Skeletal muscle satellite cell (primary cell): Measurements from ENCODE around the gene LKAAEAR1.

ENCODE experiments used
- H3K27me3 ChIP-seq: 2 replicates; pipeline ENCODE4 v1.7.0; 2013; ENCODE audit warnings: low read length; ENCODE audit not compliant: control insufficient read depth, insufficient read depth
- H3K36me3 ChIP-seq: 2 replicates; pipeline ENCODE4 v1.7.0; 2013; ENCODE audit warnings: mild to moderate bottlenecking, control low read depth, low read length; ENCODE audit not compliant: insufficient read depth
- H3K4me1 ChIP-seq: 2 replicates; pipeline ENCODE4 v1.7.0; 2013; ENCODE audit warnings: low read length; ENCODE audit not compliant: control insufficient read depth, insufficient read depth
- H3K4me2 ChIP-seq: 2 replicates; pipeline ENCODE4 v1.7.0; 2013; ENCODE audit warnings: mild to moderate bottlenecking, low read length
- H3K4me3 ChIP-seq: 2 replicates; pipeline ENCODE4 v1.7.0; 2013; ENCODE audit warnings: low read length
- H3K9ac ChIP-seq: 2 replicates; pipeline ENCODE4 v1.7.0; 2013; ENCODE audit warnings: mild to moderate bottlenecking, low read depth, low read length, moderate library complexity
- H3K9me3 ChIP-seq: replicated peaks from 2 replicates; pipeline ENCODE4 v1.7.0; 2013; ENCODE audit warnings: mild to moderate bottlenecking, control low read depth, low read length

Gene LKAAEAR1

DNA sequence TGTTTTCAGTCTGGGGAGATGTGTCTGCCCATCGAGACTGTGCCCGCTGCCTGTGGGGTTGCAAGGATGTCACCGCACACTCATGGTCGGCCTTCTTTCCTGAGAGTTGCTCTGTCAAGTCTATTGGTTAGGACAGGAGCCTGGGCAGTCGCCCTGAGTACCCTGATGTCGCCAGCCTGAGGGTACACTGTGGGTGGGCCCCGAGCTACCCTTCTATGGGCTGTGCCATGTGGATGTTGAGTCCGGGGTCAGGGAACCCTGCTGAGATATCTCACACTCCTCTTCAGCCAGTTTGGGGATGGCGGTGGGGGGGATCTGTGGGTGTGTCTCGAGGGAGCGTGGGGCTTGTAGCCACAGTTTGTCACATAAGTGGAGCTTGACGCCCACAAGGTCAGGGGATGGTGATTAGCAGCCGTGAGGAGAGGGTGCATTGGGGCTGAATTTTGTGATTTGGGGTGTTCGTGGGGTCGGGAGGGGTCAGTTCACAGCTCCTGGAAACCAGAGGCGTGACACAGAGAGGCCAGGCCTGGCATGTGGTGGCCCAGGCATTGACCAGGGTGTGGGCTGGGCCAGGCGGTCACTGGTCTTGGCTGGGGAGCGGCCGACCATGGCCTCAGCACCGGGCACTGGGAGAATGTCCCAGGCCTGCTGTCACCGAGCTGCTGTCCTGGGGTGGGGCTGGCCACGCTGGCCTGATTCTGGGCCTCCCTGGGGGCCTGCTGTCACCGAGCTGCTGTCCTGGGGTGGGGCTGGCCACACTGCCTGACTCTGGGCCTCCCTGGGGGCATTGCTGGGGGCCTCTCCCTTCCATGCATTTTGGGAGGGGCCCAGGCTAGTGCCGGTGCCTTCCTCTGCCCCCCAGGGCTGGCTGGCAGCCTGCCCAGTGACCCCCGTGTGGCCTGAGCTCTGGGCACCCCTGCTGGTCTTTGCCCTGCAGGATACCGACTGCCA lies 24.8 kb upstream of the LKAAEAR1 start:
- no peak overlapping the region for H3K4me3 ChIP-seq
- H3K27me3 ChIP-seq, result peaks cover 49% of the 10 kb centered on the region
- H3K36me3 ChIP-seq, result no peaks in the 10 kb centered on the region
- H3K4me1 ChIP-seq, result no peaks in the 10 kb centered on the region
- H3K4me2 ChIP-seq, result no peak overlapping the region
- no peaks in the 10 kb centered on the region for H3K9me3 ChIP-seq
- H3K9ac ChIP-seq, result no peak overlapping the region

DNA sequence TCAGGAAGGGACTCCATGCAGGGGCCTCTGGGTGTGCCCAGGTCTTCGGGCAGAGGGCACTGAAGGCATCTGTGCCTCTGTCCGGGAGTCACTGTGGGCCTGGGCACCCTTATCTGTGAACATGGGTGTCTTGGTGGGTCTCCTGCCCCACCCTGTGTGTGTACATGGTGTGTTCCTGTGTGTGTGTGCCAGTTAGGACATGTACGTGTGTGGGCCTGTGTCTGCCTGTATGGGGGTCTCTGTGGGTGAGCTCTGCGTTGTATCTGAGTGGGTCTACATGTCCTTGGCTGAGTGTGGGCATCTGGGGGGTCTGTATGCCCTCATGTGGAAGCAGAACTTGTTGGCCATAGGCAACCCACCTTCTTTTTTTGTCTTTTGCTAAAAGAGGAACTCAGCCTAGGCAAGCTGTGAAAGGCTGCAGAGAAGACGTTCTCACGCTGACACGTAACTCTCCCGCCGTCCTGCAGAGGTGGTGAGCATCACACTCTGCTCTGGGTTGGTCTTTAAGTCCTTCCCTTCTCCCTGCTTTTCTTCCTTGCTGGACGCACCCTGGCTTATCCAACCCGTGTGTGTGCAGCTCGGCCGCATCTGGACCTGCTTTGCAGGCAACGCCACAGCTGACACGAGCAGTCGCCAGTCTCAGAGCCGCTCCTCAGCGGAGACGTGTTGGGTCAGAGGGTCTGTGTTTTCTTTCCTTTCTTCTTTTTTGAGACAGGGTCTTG lies 23.7 kb upstream of the LKAAEAR1 start:
- Histone ChIP-seq H3K9me3 (no peaks in the 10 kb centered on the region), H3K4me2 (no peak overlapping the region), H3K36me3 (no peaks in the 10 kb centered on the region), H3K4me3 (no peak overlapping the region), H3K27me3 (peaks cover 49% of the 10 kb centered on the region), H3K4me1 (no peaks in the 10 kb centered on the region), H3K9ac (no peak overlapping the region)

DNA sequence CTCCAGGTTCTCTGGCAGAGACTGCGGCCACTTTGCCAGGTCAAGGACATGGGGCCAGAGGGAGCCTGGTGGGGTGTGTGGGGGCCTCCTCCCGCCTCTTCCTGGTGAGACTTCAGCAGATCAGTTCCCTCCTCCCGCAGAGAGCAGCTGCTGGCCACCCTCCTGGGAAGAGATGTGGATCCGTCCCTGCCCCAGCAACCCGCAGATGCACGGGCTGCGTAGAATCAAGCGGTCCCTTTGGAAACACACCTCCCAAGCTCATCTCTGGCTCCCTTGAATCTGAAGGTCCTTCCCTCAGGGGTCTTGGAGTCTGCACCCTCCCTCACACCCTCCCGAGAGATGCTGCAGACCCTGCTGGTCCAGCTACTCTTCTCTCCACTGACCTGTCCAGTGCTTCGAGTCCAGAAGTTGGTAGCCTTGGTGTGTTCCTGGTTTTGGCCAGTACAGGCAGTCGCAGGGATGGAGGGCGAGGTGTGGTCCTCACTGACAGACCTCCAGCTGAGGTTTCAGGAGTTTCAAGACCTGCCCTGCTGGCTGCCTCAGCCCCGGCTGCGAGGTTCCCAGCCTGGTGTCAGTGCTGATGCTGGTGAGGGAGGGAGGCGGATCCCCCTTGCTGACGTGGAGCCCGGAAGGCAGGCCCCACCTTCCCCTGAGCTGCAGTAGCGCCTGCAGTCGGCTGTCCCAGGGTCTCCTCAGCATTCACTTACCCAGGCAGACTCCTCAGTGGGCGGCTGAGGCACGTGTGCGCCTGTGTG lies 23.0 kb upstream of the LKAAEAR1 start, which contains the start of gene NPBWR2:
Gene NPBWR2 (minus strand): TSS at position 585 of the 755 bp plus-strand sequence. CDS start 734 bp downstream, outside the sequence.
- Histone ChIP-seq H3K36me3 (no peaks in the 10 kb centered on the region), H3K27me3 (peaks cover 47% of the 10 kb centered on the region), H3K4me2 (no peak within 1 kb of the TSS), H3K9ac (no peak within 1 kb of the TSS), H3K4me3 (no peak within 1 kb of the TSS), H3K9me3 (no peaks in the 10 kb centered on the region), H3K4me1 (no peaks in the 10 kb centered on the region)

DNA sequence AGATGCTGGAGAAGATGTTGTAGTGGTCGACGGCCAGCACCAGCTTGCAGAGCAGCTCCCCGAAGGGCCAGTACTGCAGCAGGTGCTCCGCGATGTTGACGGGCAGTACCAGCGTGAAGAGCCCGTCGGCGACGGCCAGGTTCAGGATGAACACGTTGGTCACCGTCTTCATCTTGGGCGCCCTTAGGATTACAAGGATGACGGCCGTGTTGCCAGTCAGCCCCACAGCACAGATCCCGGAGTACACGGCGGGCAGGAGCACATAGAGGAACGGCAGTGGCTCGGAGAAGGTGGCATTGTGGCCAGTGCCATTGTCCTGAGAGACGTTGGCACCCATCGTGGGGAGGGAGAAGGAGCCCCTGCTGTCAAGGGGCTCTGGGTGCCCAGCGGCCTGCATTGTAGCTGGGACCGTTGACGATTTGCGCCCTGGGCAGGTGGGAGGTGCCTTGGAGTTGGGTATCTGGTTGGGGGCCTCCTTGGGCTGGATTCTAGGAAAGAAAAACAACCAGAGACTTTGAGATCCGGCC lies 22.3 kb upstream of the LKAAEAR1 start:
- Histone ChIP-seq H3K36me3 (no peaks in the 10 kb centered on the region), H3K9me3 (no peaks in the 10 kb centered on the region), H3K4me3 (no peak overlapping the region), H3K4me1 (no peaks in the 10 kb centered on the region), H3K4me2 (no peak overlapping the region), H3K9ac (no peak overlapping the region), H3K27me3 (peaks cover 49% of the 10 kb centered on the region)

DNA sequence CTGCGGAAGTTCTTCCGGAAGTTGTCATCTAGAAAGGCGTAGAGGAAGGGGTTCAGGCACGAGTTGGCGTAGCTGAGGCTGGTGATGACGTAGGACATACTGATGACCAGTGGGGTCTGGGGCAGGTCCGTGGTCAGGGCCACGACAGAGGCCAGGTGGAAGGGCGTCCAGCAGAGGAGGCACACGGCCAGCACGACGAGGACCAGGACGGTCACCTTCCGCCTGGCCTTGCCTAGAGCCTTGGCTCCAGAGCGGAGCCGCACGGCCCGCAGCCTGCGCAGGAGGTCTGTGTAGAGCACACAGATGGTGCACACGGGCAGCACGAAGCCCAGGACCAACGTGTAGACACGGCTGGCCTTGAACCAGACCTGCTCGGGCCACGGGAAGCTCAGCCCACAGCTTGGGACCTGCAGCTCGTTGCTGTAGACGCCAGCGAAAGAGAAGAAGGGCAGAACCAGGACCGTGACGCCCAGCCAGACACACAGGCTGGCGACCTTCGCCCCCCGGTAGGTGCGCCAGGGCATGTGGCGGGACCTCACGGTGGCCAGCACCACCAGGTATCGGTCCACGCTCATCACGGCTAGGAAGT lies 21.7 kb upstream of the LKAAEAR1 start:
- no peak overlapping the region for H3K4me2 ChIP-seq
- peaks cover 55% of the 10 kb centered on the region for H3K27me3 ChIP-seq
- H3K4me1 ChIP-seq, result no peaks in the 10 kb centered on the region
- H3K9me3 ChIP-seq, result no peaks in the 10 kb centered on the region
- no peak overlapping the region for H3K4me3 ChIP-seq
- H3K9ac ChIP-seq, result no peak overlapping the region
- no peaks in the 10 kb centered on the region for H3K36me3 ChIP-seq

DNA sequence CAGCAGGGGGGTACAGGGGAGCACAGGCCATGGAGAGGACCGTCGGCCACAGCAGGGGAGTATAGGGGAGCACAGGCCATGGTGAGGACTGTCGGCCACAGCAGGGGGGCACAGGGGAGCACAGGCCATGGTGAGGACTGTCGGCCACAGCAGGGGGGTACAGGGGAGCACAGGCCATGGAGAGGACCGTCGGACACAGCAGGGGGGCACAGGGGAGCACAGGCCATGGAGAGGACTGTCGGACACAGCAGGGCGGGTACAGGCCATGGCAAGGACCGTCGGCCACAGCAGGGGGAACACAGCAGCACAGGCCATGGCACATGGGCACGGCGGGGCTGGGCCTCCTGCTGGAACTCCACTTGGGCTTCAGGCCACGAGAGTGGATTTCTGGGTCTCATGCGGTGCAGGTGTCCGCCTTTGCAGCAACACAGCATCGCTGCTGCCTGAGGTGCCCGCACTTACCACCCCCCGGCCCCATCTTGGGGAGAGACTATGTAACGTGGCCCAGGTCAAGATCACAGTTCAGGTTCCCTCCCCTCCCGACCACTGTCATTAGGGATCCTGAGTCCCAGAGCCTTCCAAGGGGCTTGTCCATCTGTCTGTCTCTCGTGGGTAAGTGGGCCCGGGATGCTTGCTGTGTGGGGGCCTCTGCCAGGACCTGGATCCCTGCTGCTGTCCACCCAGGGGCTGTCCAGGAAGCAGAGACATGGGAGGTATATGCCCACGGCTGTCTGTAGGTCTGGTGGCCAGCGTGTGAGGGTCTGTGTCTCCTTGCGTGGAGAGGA lies 20.7 kb upstream of the LKAAEAR1 start:
- H3K27me3 ChIP-seq, result peaks cover 62% of the 10 kb centered on the region
- no peaks in the 10 kb centered on the region for H3K36me3 ChIP-seq
- no peak overlapping the region for H3K4me3 ChIP-seq
- H3K9ac ChIP-seq, result no peak overlapping the region
- H3K9me3 ChIP-seq, result no peaks in the 10 kb centered on the region
- H3K4me1 ChIP-seq, result no peaks in the 10 kb centered on the region
- H3K4me2 ChIP-seq, result no peak overlapping the region

DNA sequence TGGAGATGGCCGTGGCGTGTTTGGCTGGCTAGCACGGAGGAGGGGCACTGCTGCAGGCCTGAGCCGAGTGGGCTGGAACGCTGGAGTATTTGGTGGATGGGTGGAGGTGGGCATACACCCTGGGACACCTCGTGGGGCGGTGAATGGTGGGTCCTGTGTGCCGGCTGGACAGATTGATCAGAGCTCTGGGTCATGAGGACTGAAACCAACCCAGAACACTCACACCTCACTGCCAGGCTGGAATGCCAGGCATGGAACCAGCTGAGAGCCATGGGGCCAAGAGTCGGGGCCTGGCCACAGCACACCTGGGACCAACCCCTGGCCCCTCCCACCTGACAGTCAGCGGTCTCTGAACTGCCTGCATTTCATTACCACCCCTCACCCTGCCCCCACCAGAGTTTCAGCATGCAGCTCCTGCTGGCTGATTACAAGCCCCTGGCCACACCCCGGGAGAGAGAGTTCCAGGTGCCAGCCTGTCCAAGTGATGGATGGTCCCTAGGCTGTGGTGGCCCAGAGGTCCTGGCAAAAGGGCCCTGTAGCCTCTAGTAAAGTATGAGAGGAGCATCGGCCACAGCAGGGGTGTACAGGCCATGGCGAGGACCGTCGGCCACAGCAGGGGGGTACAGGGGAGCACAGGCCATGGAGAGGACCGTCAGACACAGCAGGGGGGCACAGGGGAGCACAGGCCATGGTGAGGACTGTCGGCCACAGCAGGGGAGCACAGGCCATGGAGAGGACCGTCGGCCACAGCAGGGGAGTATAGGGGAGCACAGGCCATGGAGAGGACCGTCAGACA lies 19.9 kb upstream of the LKAAEAR1 start:
- H3K9ac ChIP-seq, result no peak overlapping the region
- H3K36me3 ChIP-seq, result no peaks in the 10 kb centered on the region
- H3K4me2 ChIP-seq, result no peak overlapping the region
- H3K27me3 ChIP-seq, result peaks cover 64% of the 10 kb centered on the region
- no peak overlapping the region for H3K4me3 ChIP-seq
- H3K9me3 ChIP-seq, result no peaks in the 10 kb centered on the region
- no peaks in the 10 kb centered on the region for H3K4me1 ChIP-seq

DNA sequence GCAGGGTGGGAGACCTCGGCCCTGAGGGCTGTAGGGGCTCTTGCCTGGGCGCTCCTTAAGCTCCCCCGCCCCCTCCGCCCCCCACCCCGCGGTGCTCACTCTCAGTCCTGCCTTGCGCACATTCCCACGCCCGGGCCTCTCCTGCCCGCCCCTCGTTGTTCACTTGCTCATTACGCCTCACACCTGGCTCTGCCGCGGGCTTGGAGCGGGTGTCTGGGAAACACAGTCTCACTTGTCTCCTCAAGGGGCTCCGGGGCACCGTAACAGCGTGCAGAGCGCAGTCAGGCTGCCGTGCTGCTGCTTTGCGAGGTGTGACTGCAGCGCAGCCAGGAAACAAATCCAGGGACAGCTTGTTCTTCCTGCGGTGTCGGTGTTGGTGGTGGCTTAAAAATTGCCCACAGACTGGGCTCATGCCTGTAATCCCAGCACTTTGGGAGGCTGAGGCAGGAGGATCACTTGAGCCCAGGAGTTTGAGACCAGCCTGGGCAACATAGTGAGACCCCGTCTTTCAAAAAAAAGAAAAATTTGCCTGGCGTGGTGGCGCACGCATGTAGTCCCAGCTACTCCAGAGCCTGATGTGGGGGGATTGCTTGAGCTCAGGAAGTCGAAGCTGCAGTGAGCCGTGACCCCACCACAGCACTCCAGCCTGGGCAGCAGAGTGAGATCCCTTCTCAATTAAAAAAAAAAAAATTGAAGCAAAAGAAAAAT lies 18.6 kb upstream of the LKAAEAR1 start:
- H3K4me3 ChIP-seq, result no peak overlapping the region

DNA sequence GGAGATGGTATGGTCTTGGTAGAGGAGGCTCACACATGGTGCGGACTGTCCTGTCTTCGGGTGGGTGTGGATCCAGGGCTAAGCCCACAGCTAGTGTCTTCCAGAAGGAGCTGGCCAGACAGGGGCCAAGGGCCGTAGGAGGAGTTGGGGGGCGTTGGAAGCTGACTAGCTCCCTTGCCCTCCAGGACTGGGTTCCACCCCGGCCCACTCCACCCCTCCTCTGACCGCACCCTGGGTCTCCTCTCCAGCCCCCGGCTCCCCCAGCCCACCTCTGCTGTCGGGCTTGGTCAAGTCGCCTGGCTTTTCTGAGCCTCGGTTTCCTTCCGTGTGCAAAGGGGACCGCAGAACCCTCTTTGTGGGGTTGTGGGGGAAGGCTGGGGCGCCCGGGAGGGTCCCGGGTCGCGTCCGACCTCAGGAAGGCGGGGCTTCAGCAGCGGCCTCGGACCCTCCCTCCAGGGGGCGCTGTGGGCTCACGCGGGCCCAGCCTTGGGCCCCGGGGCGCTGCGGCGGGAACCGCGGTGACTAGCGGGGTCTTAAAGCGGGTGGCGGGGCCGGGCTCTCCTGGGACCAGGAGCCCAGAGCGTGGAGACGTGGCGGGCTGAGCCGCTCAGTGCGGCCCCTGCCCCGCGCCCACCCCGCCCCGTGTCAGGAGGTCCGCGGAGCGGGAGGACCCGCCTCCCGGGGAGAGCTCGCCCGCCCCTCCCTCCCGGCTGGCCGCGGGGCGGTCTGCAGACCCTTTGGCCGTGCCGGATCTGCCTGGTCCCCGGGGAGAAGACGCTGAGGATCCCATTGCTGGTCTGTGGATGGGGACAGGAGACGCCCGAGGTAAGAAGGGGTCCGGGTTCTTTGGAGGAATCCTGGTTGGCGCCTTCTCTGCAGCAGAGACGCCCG lies 17.8 kb upstream of the LKAAEAR1 start:
- Histone ChIP-seq H3K9me3 (no peaks in the 10 kb centered on the region), H3K4me2 (no peak overlapping the region), H3K9ac (no peak overlapping the region), H3K4me3 (no peak overlapping the region), H3K27me3 (peaks cover 48% of the 10 kb centered on the region), H3K4me1 (no peaks in the 10 kb centered on the region), H3K36me3 (no peaks in the 10 kb centered on the region)

More for the DNA sequence above, 18.6 kb upstream of the LKAAEAR1 start:
- H3K9ac ChIP-seq, result no peak overlapping the region
- H3K36me3 ChIP-seq, result no peaks in the 10 kb centered on the region
- H3K4me1 ChIP-seq, result no peaks in the 10 kb centered on the region
- H3K27me3 ChIP-seq, result peaks cover 57% of the 10 kb centered on the region
- H3K4me2 ChIP-seq, result no peak overlapping the region
- H3K9me3 ChIP-seq, result no peaks in the 10 kb centered on the region
